GM18498 (cell line): ENCODE results near the gene CBLB.
"Not testable (repeated sequence)": the region's sequence is repeated elsewhere in the genome, so short reads cannot be mapped to it uniquely, and the experiment has no call there.

Experiments used
- ATAC-seq: cut with Tn5 transposase; IDR thresholded peaks from one replicate; pipeline ENCODE4 v1.9.1; 2021; ENCODE audit warnings: mild to moderate bottlenecking, moderate library complexity; ENCODE audit not compliant: unreplicated experiment

Gene CBLB

DNA sequence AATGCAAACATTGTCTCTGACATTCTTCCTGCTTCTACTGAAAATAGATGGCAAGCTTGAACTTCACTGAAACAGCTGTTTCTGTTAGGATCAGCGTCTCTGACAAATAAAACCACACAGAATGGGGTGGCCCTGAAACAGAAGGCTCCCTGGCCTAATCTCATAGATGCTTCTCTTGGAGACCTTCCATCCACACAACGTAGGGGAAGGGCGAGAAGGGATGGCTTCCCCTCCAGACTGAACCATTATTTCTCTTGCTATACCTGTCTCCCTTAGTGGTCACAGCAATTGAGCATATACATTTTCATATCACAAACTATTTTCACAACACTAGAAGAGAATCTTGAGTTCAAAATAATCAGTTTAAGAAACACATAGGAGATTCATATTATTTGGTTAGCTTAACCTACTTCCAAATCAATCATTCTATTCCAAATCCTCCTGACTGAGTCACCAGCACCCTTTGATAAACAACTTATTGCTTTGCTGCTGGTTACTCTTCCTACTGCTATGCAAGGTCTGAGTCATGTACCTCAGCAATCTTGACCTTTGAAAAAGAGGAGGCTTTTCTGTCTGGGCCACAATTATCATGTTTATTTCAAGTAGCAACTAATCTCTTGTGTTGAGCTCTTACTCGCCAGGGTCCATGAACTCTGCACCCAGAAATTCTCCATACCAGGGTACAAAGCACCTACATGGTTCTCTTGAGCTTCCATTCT lies 45.5 kb downstream of the CBLB start:
- ATAC-seq, result no peak

DNA sequence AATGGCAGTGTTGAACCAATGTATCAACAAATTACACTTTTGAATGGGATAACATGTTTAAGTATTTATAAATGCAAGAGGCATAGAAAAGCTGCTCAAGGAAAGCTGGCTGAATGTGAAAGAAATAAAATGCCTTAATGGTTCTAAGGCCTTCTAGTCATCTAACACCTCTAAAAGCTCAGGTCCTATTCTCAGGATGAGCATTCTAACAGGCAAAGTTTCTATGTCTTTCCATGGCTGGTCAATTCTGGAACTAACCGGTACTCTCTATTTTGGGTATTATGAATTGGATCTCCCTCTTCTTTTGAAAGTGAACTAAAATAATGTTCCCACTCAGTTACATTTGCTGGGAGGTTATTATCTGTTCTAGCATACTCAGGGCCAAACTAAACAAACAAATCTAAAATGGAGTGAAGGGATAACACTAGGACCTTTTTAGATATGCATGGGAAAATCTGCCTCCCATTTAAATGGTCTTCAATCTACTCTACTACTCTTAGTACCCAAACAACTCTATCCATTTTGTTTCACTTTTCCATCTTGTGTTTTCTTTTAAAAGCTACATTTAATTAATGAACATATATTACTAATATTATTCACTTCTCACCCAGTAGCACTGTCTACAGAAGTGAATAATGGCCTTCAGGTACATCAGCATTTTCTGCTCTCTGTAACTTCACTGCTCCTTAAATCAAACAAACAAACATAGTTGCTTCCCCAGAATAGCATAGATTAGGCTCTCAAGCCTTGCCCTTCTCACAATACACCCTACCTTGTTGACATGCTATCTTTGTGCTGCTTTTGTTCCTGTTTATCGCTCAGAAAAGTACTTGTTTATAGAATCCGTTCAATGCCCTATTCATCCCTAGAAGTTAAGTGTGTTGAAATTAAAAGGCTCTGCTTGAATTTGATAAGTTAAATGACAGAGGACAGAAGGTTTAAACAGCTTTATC lies 46.4 kb downstream of the CBLB start:
- ATAC-seq, result no peak

DNA sequence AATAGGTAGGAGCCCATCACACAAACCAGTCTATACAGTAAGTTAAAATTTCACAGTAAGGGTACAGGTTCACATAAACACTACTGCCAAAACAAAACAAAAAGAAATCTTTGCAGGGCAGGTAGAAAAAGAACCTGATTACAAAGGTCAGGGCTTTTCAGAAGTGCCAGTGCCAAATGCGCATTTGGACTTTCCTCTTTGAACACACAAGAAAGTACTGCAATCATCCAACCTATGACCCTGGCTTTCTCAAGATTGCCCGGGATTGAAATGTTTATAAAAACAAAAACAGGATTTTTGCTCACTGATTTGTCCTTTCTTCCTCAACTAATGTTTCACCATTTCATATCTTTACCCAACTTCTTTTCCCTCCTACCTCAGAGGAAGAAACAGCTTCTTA lies 47.4 kb downstream of the CBLB start:
- no peak for ATAC-seq

DNA sequence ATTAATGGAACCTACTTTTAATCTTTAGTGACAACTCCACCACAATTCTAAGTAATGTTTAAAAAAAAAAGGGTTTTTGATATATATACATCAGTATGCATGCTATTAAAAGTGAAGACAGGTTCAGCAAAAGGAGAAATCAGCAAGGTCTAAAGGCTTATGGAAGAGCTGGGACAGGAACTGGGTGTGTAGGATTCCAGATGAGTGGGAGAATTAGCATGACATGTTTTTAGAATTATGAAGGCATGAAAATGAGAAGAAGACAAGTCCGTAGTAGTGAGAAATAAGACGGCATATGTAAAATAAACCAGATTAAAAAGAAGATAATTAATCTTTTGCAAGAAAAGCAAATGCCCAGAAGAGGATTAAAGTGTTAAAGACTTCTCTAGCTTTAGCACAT lies 52.0 kb downstream of the CBLB start:
- no peak for ATAC-seq

- ATAC-seq, result not testable (repeated sequence)
Observed at GRCh38 chr3:105815331-105815730, 53.5 kb downstream of the CBLB start.

- ATAC-seq, result no peak
Observed at GRCh38 chr3:105813710-105814109, 55.1 kb downstream of the CBLB start.

DNA sequence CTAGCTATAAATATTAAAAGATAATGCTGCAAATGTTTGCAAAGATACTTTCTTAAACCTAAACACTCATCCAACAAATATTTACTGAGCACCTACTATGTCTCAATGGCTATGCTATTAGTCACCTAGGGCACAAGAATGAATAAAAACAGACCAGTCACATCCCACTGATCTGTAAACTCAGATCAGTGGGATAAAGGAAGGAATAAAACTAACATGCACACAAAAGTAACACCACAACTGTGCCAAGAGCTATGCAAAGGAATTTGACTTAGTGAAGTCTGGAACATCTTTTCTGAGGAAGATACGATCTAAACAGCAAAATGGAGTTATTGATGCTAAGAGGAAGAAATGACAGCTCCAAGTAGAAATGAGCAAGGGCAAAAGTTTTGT lies 56.6 kb downstream of the CBLB start:
- no peak for ATAC-seq

- no peak for ATAC-seq
Observed at GRCh38 chr3:105811518-105812193, 57.2 kb downstream of the CBLB start.

- no peak for ATAC-seq
Observed at GRCh38 chr3:105809208-105809888, 59.5 kb downstream of the CBLB start.

DNA sequence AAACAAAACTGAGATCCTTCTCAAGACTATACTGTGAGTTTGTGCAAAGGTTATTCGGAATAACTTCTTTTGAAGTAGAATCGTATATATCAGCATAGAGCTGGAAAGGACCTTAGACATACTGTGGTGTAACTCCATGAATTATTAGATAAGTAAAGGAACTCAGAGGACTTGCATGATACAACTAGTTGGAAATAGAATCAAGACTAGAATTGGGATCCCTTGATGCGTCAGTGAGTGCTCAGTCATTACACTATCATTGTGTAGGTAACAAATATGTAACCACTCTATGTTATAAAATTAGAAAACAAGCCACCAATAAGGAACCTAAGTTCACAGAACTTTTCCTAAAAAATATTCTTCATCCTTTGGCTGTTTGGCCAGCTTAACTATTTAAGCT lies 61.1 kb downstream of the CBLB start:
- no peak for ATAC-seq

- no peak for ATAC-seq
Observed at GRCh38 chr3:105807146-105807545, 61.7 kb downstream of the CBLB start.

- ATAC-seq, result no peak
Observed at GRCh38 chr3:105806359-105806758, 62.5 kb downstream of the CBLB start.

- ATAC-seq, result no peak
Observed at GRCh38 chr3:105805404-105805803, 63.4 kb downstream of the CBLB start.

DNA sequence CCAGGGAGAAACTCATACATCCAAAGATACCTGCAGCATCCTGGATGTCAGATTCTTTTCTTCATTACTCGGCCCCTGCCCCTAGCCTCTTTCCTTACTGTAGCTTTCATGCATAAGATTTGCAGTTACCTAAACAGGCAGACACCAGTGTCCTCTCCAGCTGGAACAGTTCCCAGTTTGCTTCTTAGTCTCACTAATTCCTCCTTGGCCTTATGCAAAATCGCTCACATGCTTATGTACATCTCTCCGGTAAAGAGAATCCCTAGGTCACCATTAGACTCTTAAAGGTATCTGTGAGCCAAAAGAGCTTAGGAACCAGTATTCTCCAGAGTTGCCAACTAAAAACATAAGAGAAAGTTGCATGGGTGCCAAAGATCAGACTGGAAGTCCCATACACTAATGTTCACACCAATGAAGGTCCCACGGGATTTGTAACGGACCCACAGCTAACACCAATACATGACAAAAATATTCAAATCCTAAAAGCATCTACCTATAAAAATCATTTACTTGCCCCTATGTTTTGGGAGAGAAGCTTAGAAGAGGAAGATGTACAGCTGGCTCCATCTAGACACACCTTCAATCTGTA lies 66.6 kb downstream of the CBLB start:
- no peak for ATAC-seq

DNA sequence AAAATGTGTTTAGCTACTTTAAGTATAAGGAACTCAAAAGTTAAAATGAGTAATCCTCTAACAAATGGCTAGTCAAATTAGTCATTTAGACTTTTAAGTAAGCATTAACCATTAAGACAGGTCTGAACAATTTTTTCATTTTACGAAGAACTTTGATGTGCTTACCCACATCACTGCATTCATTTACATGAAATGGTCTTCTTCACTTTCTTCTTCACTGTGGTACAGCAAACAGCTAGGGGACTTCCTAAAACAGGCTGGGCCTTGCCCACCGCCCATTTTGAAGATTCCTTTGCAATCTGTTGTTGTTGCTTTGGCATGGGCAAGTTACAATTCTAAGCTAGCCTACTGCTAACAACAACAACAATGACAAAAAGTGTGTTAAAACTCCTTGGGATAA lies 67.4 kb downstream of the CBLB start:
- peak; percentile 31 for ATAC-seq

GRCh38 chr3:105800320-105800719 lies 68.5 kb downstream of the CBLB start:
- no peak for ATAC-seq

DNA sequence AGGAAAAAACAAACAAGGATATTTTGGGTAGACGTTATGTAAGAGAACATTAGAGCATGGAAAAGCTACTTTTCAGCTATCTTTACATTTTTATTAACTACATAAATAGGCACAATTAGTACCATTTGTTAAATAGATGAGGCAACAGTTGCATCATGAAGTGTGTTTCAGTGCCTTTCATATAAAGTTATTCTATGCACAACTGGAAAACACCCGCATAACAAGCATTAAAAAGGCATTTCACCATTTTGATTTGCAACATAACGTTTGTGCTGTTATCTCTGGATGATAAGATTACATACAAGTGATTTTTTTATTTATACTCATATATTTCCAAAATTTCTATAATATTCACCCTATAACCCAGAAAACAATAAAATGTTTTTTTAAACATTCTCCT lies 69.5 kb downstream of the CBLB start:
- no peak for ATAC-seq

GRCh38 chr3:105798381-105798934 lies 70.4 kb downstream of the CBLB start:
- peak; percentile 83 for ATAC-seq

DNA sequence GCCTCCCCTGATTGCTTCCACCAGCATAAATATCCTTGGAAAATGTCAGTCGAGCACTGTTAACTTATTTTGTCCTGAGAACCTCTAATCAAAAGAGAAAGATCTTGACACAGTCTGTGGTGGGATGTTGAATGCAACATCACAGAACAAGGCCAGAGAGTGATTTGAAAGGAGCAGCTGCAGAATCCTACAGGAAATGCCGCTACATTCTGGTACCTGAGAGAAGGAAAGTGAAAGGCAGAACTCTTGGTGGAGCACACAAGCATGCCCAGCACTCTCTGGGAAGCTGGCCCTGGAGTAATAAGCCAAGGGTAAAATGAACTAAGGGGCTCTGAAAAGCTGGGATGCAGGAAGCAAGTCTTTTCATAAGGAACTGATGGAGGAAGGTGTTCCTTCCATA lies 75.8 kb downstream of the CBLB start:
- ATAC-seq, result no peak
